MG63 (cell line): Measurements from ENCODE around the gene SLC12A5. TPM values are rescaled to one million over a fixed set of nuclear protein-coding genes. Genes with fewer than 3 reads are reported as not detected.
A peak's percentile ranks its signal among the peaks of the same experiment; 100 is the strongest.
"Not testable (repeated sequence)": the region's sequence is repeated elsewhere in the genome, so short reads cannot be mapped to it uniquely, and the experiment has no call there.

Experiments used
- DNase-seq: peaks from one replicate; pipeline ENCODE4 v3.0.0-alpha.2; 2020
- H3K27me3 ChIP-seq: fragments of 250-450 bp; sonication (Bioruptor Pico); 2 replicates; pipeline ENCODE4 v1.5.1; 2020; ENCODE audit warnings: mild to moderate bottlenecking, moderate library complexity
- H3K36me3 ChIP-seq: fragments of 250-450 bp; sonication (Bioruptor Pico); 2 replicates; pipeline ENCODE4 v1.5.1; 2020; ENCODE audit warnings: mild to moderate bottlenecking, moderate library complexity
- H3K4me3 ChIP-seq: fragments of 250-450 bp; sonication (Bioruptor Pico); 2 replicates; pipeline ENCODE4 v1.5.1; 2020; ENCODE audit warnings: mild to moderate bottlenecking, moderate library complexity
- H3K9me3 ChIP-seq: fragments of 250-450 bp; sonication (Bioruptor Pico); 2 replicates; pipeline ENCODE4 v1.5.1; 2020; ENCODE audit warnings: mild to moderate bottlenecking, moderate library complexity
- total RNA-seq: library from RNA; depleted of rRNA; stranded (reverse); fragments of >200 nt; shearing (Covaris generic); gene quantifications from 2 replicates; pipeline ENCODE4 v1.2.3, GENCODE V29; 2014; ENCODE audit warnings: low replicate concordance

The SLC12A5 gene
- total RNA-seq, 1 experiment from 2014 or later, result 0.72 TPM

GRCh38 chr20:46076806-46077205, 47.8 kb downstream of the SLC12A5 start:
- no peaks in the 10 kb centered on the region for H3K27me3 ChIP-seq
- peaks cover 59% of the 10 kb centered on the region for H3K36me3 ChIP-seq
- DNase-seq, result no peak

GRCh38 chr20:46077642-46078305, 48.8 kb downstream of the SLC12A5 start:
- no peak for DNase-seq
- peaks cover 55% of the 10 kb centered on the region for H3K36me3 ChIP-seq
- H3K9me3 ChIP-seq, result no peaks in the 10 kb centered on the region

More at GRCh38 chr20:46076806-46077205, 47.8 kb downstream of the SLC12A5 start:
- Histone ChIP-seq H3K4me3 (no peak overlapping the region), H3K9me3 (no peaks in the 10 kb centered on the region)

GRCh38 chr20:46078954-46079353, 49.9 kb downstream of the SLC12A5 start:
- Histone ChIP-seq H3K36me3 (peaks cover 46% of the 10 kb centered on the region), H3K9me3 (no peaks in the 10 kb centered on the region), H3K4me3 (no peak overlapping the region), H3K27me3 (no peaks in the 10 kb centered on the region)
- no peak for DNase-seq

More at GRCh38 chr20:46077642-46078305, 48.8 kb downstream of the SLC12A5 start:
- no peaks in the 10 kb centered on the region for H3K27me3 ChIP-seq
- no peak overlapping the region for H3K4me3 ChIP-seq

GRCh38 chr20:46081074-46081473, 52.1 kb downstream of the SLC12A5 start:
- H3K4me3 ChIP-seq, result no peak overlapping the region
- no peak for DNase-seq
- no peaks in the 10 kb centered on the region for H3K27me3 ChIP-seq
- H3K9me3 ChIP-seq, result no peaks in the 10 kb centered on the region
- H3K36me3 ChIP-seq, result peaks cover 26% of the 10 kb centered on the region

- Histone ChIP-seq H3K4me3 (no peak overlapping the region), H3K27me3 (no peaks in the 10 kb centered on the region), H3K36me3 (peaks cover 19% of the 10 kb centered on the region), H3K9me3 (no peaks in the 10 kb centered on the region)
- no peak for DNase-seq
Measured at GRCh38 chr20:46083101-46083500, 54.1 kb downstream of the SLC12A5 start.

GRCh38 chr20:46083531-46084061, 54.6 kb downstream of the SLC12A5 start:
- Histone ChIP-seq H3K36me3 (peaks cover 16% of the 10 kb centered on the region), H3K27me3 (no peaks in the 10 kb centered on the region), H3K9me3 (no peaks in the 10 kb centered on the region), H3K4me3 (no peak overlapping the region)
- DNase-seq, result no peak

GRCh38 chr20:46084805-46085178, 55.8 kb downstream of the SLC12A5 start:
- DNase-seq, result no peak
- H3K4me3 ChIP-seq, result no peak overlapping the region
- no peaks in the 10 kb centered on the region for H3K9me3 ChIP-seq
- H3K36me3 ChIP-seq, result peaks cover 6% of the 10 kb centered on the region; the same call in 1 of the 2 replicates
- no peaks in the 10 kb centered on the region for H3K27me3 ChIP-seq

- no peaks in the 10 kb centered on the region for H3K27me3 ChIP-seq
- no peaks in the 10 kb centered on the region for H3K9me3 ChIP-seq
- H3K4me3 ChIP-seq, result no peak overlapping the region
- H3K36me3 ChIP-seq, result peaks cover 6% of the 10 kb centered on the region; the same call in 1 of the 2 replicates
- peak; percentile 58 for DNase-seq
Measured at GRCh38 chr20:46085179-46085851, 56.3 kb downstream of the SLC12A5 start.

GRCh38 chr20:46087161-46087560, 58.1 kb downstream of the SLC12A5 start:
- Histone ChIP-seq H3K4me3 (no peak overlapping the region), H3K27me3 (no peaks in the 10 kb centered on the region), H3K9me3 (no peaks in the 10 kb centered on the region), H3K36me3 (peaks cover 6% of the 10 kb centered on the region; the same call in 1 of the 2 replicates)
- DNase-seq, result no peak

GRCh38 chr20:46088409-46089166, 59.6 kb downstream of the SLC12A5 start:
- Histone ChIP-seq H3K36me3 (peaks cover 6% of the 10 kb centered on the region; the same call in 1 of the 2 replicates), H3K4me3 (peak overlapping the region; percentile 96), H3K27me3 (no peaks in the 10 kb centered on the region), H3K9me3 (no peaks in the 10 kb centered on the region)
- DNase-seq, result no peak

GRCh38 chr20:46089167-46089416, 60.1 kb downstream of the SLC12A5 start:
- Histone ChIP-seq H3K9me3 (no peaks in the 10 kb centered on the region), H3K27me3 (no peaks in the 10 kb centered on the region), H3K4me3 (peak overlapping the region; percentile 96), H3K36me3 (peaks cover 6% of the 10 kb centered on the region; the same call in 1 of the 2 replicates)
- no peak for DNase-seq

GRCh38 chr20:46089417-46090388, 60.7 kb downstream of the SLC12A5 start, which contains the start of gene NCOA5:
TSS of gene NCOA5 (minus strand) at chr20:46089962. CDS start at chr20:46079424, 10,538 bp downstream.
- Histone ChIP-seq H3K27me3 (no peaks in the 10 kb centered on the region), H3K4me3 (peak within 1 kb of the TSS; percentile 96), H3K9me3 (no peaks in the 10 kb centered on the region), H3K36me3 (peaks cover 6% of the 10 kb centered on the region; the same call in 1 of the 2 replicates)
- peak; percentile 99 for DNase-seq

- not testable (repeated sequence) for DNase-seq, H3K27me3 ChIP-seq, H3K36me3 ChIP-seq, H3K4me3 ChIP-seq, H3K9me3 ChIP-seq
Measured at GRCh38 chr20:46091622-46092535, 62.9 kb downstream of the SLC12A5 start.

GRCh38 chr20:46093531-46093930, 64.5 kb downstream of the SLC12A5 start:
- no peaks in the 10 kb centered on the region for H3K9me3 ChIP-seq
- DNase-seq, result no peak
- peaks cover 2% of the 10 kb centered on the region; the same call in 1 of the 2 replicates for H3K36me3 ChIP-seq
- H3K4me3 ChIP-seq, result no peak overlapping the region
- peaks cover 8% of the 10 kb centered on the region for H3K27me3 ChIP-seq
